ENCODE data around the gene MRC2.

MRC2 gene

GRCh38 chr17:62665599-62665998, 38.1 kb downstream of the MRC2 start:
- no peak for DNase-seq

- no peak for DNase-seq
Measured at GRCh38 chr17:62666061-62666800, 38.8 kb downstream of the MRC2 start.

- DNase-seq, result no peak
Measured at GRCh38 chr17:62666801-62667591, 39.5 kb downstream of the MRC2 start.

GRCh38 chr17:62668091-62668804, 40.8 kb downstream of the MRC2 start:
- no peak for DNase-seq

DNA sequence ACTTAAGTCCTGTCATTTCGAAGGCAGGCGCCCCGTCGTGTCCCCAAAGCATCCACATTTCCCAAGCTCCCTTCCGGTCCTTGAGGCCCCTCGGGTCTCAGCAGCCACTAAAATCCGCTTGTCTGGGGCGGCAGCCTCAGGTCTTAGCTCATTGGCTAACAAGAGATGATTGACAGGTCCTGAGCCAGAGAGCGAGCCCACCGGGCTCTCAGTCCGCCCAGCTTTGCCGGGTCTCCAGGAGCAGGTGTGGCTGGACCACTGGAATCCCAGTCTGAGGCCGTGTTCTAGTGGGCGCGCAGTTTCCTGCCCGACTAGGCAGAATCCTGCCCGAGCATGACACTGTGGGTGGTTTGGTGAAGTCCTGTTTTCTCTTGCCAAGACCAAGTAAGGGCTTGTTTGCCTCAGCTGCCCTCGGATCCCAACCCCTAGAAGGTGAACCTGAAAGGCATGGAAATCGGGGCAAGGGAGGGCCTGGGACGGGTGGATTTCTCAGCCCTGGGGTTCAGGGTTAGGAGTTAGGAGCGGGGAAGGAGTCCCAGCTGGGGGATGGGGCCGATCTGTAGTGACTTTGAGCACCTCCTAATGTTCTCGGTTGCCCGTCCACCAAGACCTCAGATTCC, 42.8 kb downstream of the MRC2 start:
- DNase-seq, result no peak

DNA sequence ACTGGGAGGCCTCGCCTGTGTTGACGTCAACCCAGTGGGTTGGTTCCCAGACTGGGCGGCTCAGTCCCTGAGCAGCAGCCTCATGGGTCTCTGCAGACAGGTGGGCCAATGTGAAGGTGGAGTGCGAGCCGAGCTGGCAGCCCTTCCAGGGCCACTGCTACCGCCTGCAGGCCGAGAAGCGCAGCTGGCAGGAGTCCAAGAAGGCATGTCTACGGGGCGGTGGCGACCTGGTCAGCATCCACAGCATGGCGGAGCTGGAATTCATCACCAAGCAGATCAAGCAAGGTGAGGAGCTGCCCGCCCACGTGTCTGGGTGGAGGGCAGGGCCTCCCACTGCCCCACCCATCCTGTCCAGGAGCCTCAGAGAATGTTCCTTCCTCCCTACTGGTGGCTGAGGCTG, 44.1 kb downstream of the MRC2 start:
- no peak for DNase-seq

DNA sequence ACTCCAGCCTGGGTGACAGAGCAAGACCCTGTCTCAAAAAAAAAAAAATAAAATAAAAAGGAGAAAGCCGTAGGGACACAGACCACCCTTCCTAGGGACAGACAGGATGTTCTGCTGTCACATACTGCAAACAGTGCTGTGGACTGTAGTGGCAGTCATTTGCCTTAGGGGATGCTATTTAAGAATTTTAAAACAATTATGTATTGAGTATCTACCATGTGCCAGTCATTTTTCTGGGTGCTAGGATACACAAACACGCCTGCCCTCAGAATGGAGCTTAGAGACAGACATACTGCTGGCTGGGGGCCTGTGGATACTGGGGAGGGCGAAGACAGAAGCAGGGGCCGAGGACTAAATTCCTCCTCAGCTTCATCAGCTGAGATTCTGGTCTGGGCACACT, 45.5 kb downstream of the MRC2 start:
- DNase-seq, result no peak

GRCh38 chr17:62673614-62674362, 46.3 kb downstream of the MRC2 start:
- DNase-seq, result no peak

DNA sequence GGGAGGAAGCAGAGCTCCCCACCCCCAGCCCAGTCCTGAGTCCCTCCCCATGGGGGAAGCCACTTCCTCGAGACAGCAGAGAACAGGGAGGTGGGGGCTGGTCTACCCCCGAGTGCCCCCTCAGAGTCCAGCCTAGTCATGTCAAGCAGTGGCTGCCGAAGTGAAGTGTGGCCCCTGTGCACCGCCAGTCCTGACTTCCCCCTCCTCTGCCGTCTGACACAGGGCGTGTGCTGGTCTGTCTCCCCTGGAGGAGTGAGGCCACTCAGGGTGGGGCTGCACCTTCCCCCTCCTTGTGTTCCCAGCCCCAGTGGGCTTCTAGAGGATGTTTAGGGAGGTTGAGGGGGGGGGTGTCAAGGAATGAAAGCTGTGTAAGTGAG, 46.9 kb downstream of the MRC2 start:
- DNase-seq, result no peak

DNA sequence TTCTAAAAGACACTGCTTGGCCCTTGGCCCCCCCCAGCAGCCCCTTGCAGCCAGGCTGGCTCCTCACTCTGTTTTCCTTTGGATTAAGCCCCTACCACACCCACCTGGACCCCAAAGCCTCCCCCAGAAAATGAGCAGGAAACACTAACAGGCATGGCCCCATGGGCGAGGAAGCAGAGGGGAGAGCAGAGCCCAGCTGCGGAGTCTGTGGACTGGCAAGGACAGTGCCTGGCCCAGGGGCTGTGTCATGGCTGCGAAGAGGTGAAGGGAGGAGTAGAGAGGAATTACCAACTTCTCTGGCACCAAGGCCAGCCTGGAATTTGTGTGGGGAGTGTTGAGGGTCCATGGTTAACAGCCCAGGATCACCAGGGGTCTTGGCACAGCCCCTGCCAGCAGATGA, 47.4 kb downstream of the MRC2 start:
- no peak for DNase-seq

DNA sequence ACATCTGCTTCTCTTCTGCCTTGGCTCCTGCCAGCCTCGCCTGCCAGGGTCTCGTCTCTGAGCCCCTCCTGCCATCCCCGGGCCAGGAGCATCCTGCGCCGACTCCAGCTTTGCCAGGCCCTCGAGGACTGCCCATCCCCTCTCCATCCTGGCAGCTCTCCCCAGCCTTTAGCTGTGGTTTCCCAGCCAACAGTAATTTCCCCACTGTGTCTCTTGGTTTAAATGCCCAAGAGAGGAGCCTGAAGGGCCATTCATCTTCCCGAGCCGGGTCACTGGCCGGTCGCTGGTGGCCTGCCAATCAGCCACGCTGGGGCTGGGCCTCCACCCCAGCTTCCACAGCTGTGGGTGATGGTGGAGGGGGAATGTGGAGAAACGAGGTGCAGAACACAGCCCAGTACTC, 47.8 kb downstream of the MRC2 start:
- DNase-seq, result no peak

DNA sequence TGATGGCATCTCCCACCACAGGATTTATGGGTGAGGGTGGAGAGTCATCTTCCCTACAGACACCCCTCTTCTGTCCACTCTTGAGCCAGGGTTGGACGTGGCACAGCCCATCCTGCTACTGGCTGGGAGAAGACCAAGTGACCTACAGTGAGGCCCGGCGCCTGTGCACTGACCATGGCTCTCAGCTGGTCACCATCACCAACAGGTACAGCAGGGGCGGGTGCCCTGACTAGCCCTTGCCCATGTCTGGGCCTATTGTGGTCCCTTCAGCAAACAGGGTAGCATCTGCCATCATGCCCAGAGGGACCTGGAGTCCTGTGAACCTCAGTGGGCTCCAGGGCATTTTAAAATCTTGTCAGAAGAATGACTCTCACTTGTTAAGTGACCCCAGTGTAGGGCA, 48.2 kb downstream of the MRC2 start:
- DNase-seq, result no peak

- no peak for DNase-seq
Measured at GRCh38 chr17:62676231-62676943, 48.9 kb downstream of the MRC2 start.

GRCh38 chr17:62676952-62677596, 49.6 kb downstream of the MRC2 start:
- DNase-seq, result no peak

DNA sequence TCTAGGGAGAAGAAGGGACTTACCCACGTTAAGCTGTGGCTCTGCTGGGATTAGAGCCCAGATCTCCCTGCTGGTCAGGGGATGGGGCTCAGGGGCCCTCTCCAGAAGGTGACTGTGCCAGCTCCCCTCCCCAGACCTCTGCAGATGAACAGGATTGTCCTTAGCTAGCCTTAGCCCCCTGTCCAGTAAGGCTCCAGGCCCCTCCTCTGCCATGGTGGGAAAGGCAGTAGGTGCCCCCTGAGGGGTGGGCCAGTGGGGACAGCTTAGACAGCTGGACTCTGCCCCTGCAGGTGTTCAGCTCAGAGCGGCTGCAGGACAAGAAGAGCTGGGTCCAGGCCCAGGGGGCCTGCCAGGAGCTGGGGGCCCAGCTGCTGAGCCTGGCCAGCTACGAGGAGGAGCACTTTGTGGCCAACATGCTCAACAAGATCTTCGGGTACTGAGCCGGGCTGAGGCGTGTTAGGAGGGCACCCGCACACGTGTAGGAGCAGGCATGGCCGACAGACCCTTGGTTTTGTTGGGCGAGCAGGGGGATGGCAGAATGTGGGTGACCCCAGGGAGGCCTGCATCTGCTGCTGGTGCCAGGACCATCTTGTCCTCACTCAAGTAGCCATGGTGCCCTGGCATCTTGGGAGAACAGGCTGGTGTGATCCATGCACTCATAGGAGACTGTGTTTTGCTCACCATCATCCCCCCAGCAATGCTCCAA, 50.9 kb downstream of the MRC2 start:
- no peak for DNase-seq

DNA sequence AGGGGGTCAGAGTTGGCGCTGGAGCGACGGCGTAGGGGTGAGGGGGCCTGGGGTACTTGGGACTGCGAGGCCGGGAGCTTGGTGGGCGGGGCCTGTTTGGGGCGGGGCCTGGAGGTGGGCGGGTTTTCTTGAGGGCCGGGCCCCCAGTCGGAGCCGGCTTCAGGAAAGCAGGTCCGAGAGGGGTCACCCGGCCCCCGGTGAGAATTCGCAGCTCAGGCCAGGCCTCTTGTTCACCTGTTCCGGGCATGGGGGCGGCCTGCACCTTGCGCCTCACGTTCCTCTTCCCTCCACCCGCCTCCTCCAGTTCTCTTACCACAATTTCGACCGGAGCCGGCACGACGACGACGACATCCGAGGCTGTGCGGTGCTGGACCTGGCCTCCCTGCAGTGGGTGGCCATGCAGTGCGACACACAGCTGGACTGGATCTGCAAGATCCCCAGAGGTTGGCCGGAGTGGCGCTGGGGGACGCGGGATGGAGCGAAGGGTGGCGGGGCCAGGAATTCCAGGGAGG, 52.5 kb downstream of the MRC2 start:
- no peak for DNase-seq

- no peak for DNase-seq
Measured at GRCh38 chr17:62680541-62681052, 53.1 kb downstream of the MRC2 start.

- no peak for DNase-seq
Measured at GRCh38 chr17:62681061-62681938, 53.8 kb downstream of the MRC2 start.

- DNase-seq, result no peak
Measured at GRCh38 chr17:62681939-62682381, 54.5 kb downstream of the MRC2 start.

Measured in suppressor macrophage (primary cell).